ENCODE measurements around the gene QPCTL.
"Not testable (repeated sequence)": the region's sequence is repeated elsewhere in the genome, so short reads cannot be mapped to it uniquely, and the experiment has no call there.

The QPCTL gene

GRCh38 chr19:45693106-45693788, 781 bp downstream of the QPCTL start:
- ATAC-seq = no peak
- peak overlapping the region; percentile 90 for H3K4me3 Mint-ChIP-seq
- peak overlapping the region; percentile 97 for H3K27ac Mint-ChIP-seq
- peaks cover 95% of the 10 kb centered on the region for H3K36me3 Mint-ChIP-seq
- peak; percentile 77 to 89 for DNase-seq (ENCODE audit: low spot score in 2 of 2)
- no peaks in the 10 kb centered on the region for H3K9me3 Mint-ChIP-seq
- H3K4me1 Mint-ChIP-seq = peaks cover 38% of the 10 kb centered on the region

GRCh38 chr19:45701676-45702075, 9.2 kb downstream of the QPCTL start:
- Mint-ChIP-seq H3K9me3 (no peaks in the 10 kb centered on the region), H3K4me1 (peaks cover 7% of the 10 kb centered on the region), H3K27ac (no peak overlapping the region)

GRCh38 chr19:45705115-45705514, 12.6 kb downstream of the QPCTL start:
- Mint-ChIP-seq H3K27ac (no peak overlapping the region), H3K4me3 (no peak overlapping the region), H3K36me3 (peaks cover 75% of the 10 kb centered on the region), H3K4me1 (no peaks in the 10 kb centered on the region), H3K9me3 (no peaks in the 10 kb centered on the region)
- ATAC-seq (peak; percentile 13), DNase-seq (ENCODE audit: low spot score in 2 of 2) (no peak)

More at GRCh38 chr19:45701676-45702075, 9.2 kb downstream of the QPCTL start:
- ATAC-seq = no peak
- no peak overlapping the region for H3K4me3 Mint-ChIP-seq
- DNase-seq (ENCODE audit: low spot score in 2 of 2) = no peak
- H3K36me3 Mint-ChIP-seq = peaks cover 81% of the 10 kb centered on the region

- Mint-ChIP-seq H3K27ac (no peak overlapping the region), H3K4me3 (no peak overlapping the region), H3K9me3 (no peaks in the 10 kb centered on the region), H3K4me1 (peaks cover 7% of the 10 kb centered on the region), H3K36me3 (peaks cover 75% of the 10 kb centered on the region)
- DNase-seq (ENCODE audit: low spot score in 2 of 2) (no peak), ATAC-seq (no peak)
Measured at GRCh38 chr19:45705710-45706415, 13.4 kb downstream of the QPCTL start.

- peak overlapping the region; percentile 60 for H3K27ac Mint-ChIP-seq
- no peaks in the 10 kb centered on the region for H3K9me3 Mint-ChIP-seq
Measured at GRCh38 chr19:45710356-45711130, 18.1 kb downstream of the QPCTL start.

GRCh38 chr19:45711851-45712698, 19.6 kb downstream of the QPCTL start:
- Mint-ChIP-seq H3K4me1 (peaks cover 25% of the 10 kb centered on the region), H3K36me3 (peaks cover 83% of the 10 kb centered on the region), H3K4me3 (no peak overlapping the region), H3K9me3 (no peaks in the 10 kb centered on the region), H3K27ac (peak overlapping the region; percentile 60)
- DNase-seq (ENCODE audit: low spot score in 2 of 2) = no peak
- ATAC-seq = no peak

More at GRCh38 chr19:45710356-45711130, 18.1 kb downstream of the QPCTL start:
- ATAC-seq (no peak), DNase-seq (ENCODE audit: low spot score in 2 of 2) (no peak)
- no peak overlapping the region for H3K4me3 Mint-ChIP-seq
- H3K36me3 Mint-ChIP-seq = peaks cover 67% of the 10 kb centered on the region
- peaks cover 10% of the 10 kb centered on the region for H3K4me1 Mint-ChIP-seq

GRCh38 chr19:45712699-45713067, 20.2 kb downstream of the QPCTL start:
- Mint-ChIP-seq H3K4me1 (peaks cover 31% of the 10 kb centered on the region), H3K36me3 (peaks cover 84% of the 10 kb centered on the region), H3K27ac (no peak overlapping the region), H3K4me3 (no peak overlapping the region), H3K9me3 (no peaks in the 10 kb centered on the region)
- DNase-seq (ENCODE audit: low spot score in 2 of 2) = no peak
- ATAC-seq = no peak

GRCh38 chr19:45713141-45713540, 20.7 kb downstream of the QPCTL start:
- ATAC-seq (no peak), DNase-seq (ENCODE audit: low spot score in 2 of 2) (no peak)
- Mint-ChIP-seq H3K4me3 (no peak overlapping the region), H3K9me3 (no peaks in the 10 kb centered on the region), H3K27ac (no peak overlapping the region), H3K36me3 (peaks cover 80% of the 10 kb centered on the region), H3K4me1 (peaks cover 36% of the 10 kb centered on the region)

GRCh38 chr19:45715139-45715538, 22.7 kb downstream of the QPCTL start:
- no peak overlapping the region for H3K4me3 Mint-ChIP-seq
- H3K36me3 Mint-ChIP-seq = peaks cover 78% of the 10 kb centered on the region
- H3K9me3 Mint-ChIP-seq = no peaks in the 10 kb centered on the region
- DNase-seq (ENCODE audit: low spot score in 2 of 2) = no peak
- no peak for ATAC-seq
- H3K27ac Mint-ChIP-seq = peak overlapping the region; percentile 88
- H3K4me1 Mint-ChIP-seq = peaks cover 43% of the 10 kb centered on the region

- Mint-ChIP-seq H3K36me3 (peaks cover 78% of the 10 kb centered on the region), H3K27ac (peak overlapping the region; percentile 88), H3K9me3 (no peaks in the 10 kb centered on the region), H3K4me3 (peak overlapping the region; percentile 91), H3K4me1 (peaks cover 33% of the 10 kb centered on the region)
- DNase-seq (ENCODE audit: low spot score in 2 of 2) = peak in 1 of 2 donors; percentile 61
- ATAC-seq = no peak
Measured at GRCh38 chr19:45716359-45717130, 24.1 kb downstream of the QPCTL start.

- peak; percentile 92 to 99 for DNase-seq (ENCODE audit: low spot score in 2 of 2)
- Mint-ChIP-seq H3K4me3 (peak overlapping the region; percentile 91), H3K27ac (peak overlapping the region; percentile 88), H3K36me3 (peaks cover 81% of the 10 kb centered on the region), H3K9me3 (no peaks in the 10 kb centered on the region), H3K4me1 (peaks cover 38% of the 10 kb centered on the region)
- ATAC-seq = peak; percentile 99
Measured at GRCh38 chr19:45717131-45717982, 24.9 kb downstream of the QPCTL start.

- Mint-ChIP-seq H3K9me3 (no peaks in the 10 kb centered on the region), H3K36me3 (peaks cover 85% of the 10 kb centered on the region), H3K4me1 (peaks cover 38% of the 10 kb centered on the region), H3K27ac (peak overlapping the region; percentile 88), H3K4me3 (peak overlapping the region; percentile 91)
- no peak for ATAC-seq
- DNase-seq (ENCODE audit: low spot score in 2 of 2) = no peak
Measured at GRCh38 chr19:45717983-45718650, 25.7 kb downstream of the QPCTL start.

GRCh38 chr19:45720065-45720464, 27.6 kb downstream of the QPCTL start:
- H3K4me3 Mint-ChIP-seq; H3K9me3 Mint-ChIP-seq; ATAC-seq; H3K27ac Mint-ChIP-seq; DNase-seq (ENCODE audit: low spot score in 2 of 2): not testable (repeated sequence)
- peaks cover 38% of the 10 kb centered on the region for H3K4me1 Mint-ChIP-seq
- peaks cover 89% of the 10 kb centered on the region for H3K36me3 Mint-ChIP-seq

Data from stimulated activated effector memory CD8-positive, alpha-beta T cell treated with anti-CD3 and anti-CD28 coated beads, Interleukin-12 subunit alpha, Interleukin-12 subunit beta, amount 100 ng/mL, for 72 hours (primary cell).